Measurements from ENCODE around the gene C11orf86. TPM values are rescaled to one million over a fixed set of nuclear protein-coding genes. Genes with fewer than 3 reads are reported as not detected.

C11orf86 gene
- total RNA-seq, 1 experiment from 2014 or later, result not detected

DNA sequence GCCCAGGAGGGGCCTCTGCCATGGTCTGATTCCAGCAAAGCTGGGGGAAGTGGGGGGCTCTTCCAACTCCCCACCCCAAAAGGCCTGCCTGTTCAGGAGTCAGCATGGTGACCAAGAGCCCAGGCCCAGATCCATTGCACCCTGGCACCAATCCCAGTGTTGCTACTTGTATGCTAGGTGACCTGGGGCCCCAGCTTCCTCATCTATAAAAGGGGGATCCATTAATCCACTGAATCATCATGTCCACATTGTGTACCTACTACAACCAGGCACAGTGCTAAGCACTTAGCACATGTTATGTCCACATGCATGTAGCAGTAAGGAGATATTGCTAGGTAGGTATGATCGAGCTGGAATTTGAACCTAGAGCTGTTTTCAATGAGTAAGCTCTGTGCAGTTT lies 49.9 kb downstream of the C11orf86 start:
- DNase-seq (ENCODE audit: low spot score), result no peak

DNA sequence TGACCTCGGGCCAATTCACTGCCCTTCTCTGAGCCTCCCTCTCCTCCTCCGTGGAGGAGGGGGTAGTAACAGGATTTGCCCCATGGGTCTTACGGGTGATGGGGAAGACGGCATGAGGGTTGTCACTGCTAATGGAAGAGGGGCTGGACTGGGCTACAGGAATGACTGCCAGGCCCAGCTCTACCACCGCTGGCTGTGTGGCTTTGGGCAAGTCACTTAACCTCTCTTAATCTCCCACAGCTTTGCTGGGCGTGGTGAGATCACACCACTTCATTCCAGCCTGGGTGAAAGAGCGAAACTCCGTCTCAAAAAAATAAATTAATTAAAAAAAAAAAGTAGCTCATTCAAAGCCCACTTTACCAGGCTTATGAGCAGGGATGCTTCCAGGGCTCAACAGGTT lies 50.6 kb downstream of the C11orf86 start:
- DNase-seq (ENCODE audit: low spot score), result no peak

Other genes with a start within 250 kb of the C11orf86 start
- gene SPTBN2, start 246.1 kb upstream of the C11orf86 start, total RNA-seq (2014; rRNA removed; shearing (Covaris generic)), result 31.6 and 33.4 TPM in 2 replicates
- gene RCE1, start 131.9 kb upstream of the C11orf86 start, total RNA-seq (2014; rRNA removed; shearing (Covaris generic)), result 26.7 and 27.2 TPM in 2 replicates
- gene LRFN4, start 118.2 kb upstream of the C11orf86 start, total RNA-seq (2014; rRNA removed; shearing (Covaris generic)), result 54.7 and 63.3 TPM in 2 replicates
- 6.8 and 8.6 TPM in 2 replicates for gene PC, start 16.9 kb upstream of the C11orf86 start, total RNA-seq (2014; rRNA removed; shearing (Covaris generic))
- gene SYT12, start 47.8 kb downstream of the C11orf86 start, total RNA-seq (2014; rRNA removed; shearing (Covaris generic)), result not detected in 2 replicates
- gene RHOD, start 81.5 kb downstream of the C11orf86 start, total RNA-seq (2014; rRNA removed; shearing (Covaris generic)), result 14.6 and 22.8 TPM in 2 replicates
- 18.2 and 27.9 TPM in 2 replicates for gene KDM2A, start 144.0 kb downstream of the C11orf86 start, total RNA-seq (2014; rRNA removed; shearing (Covaris generic))